OCI-LY7 (cell line): Measurements from ENCODE around the gene CNPY2.

Experiments
- EZH2phosphoT487 ChIP-seq: fragments of 200-600 bp; sonication (generic); IDR thresholded peaks from 2 replicates; pipeline ENCODE4 v1.6.1; 2018; ENCODE audit warnings: low read depth, borderline replicate concordance, mild to moderate bottlenecking, mixed run types, antibody characterized with exemption, low read length, moderate library complexity, mixed read lengths
- TF ChIP-seq, protein P1 (sequence below): fragments of 200-600 bp; sonication (generic); conservative IDR thresholded peaks from 2 replicates; pipeline ENCODE4 v1.5.1; 2014; ENCODE audit warnings: mild to moderate bottlenecking, antibody characterized with exemption, low read length, moderate library complexity, mixed read lengths

- TF ChIP-seq, protein P1, sequence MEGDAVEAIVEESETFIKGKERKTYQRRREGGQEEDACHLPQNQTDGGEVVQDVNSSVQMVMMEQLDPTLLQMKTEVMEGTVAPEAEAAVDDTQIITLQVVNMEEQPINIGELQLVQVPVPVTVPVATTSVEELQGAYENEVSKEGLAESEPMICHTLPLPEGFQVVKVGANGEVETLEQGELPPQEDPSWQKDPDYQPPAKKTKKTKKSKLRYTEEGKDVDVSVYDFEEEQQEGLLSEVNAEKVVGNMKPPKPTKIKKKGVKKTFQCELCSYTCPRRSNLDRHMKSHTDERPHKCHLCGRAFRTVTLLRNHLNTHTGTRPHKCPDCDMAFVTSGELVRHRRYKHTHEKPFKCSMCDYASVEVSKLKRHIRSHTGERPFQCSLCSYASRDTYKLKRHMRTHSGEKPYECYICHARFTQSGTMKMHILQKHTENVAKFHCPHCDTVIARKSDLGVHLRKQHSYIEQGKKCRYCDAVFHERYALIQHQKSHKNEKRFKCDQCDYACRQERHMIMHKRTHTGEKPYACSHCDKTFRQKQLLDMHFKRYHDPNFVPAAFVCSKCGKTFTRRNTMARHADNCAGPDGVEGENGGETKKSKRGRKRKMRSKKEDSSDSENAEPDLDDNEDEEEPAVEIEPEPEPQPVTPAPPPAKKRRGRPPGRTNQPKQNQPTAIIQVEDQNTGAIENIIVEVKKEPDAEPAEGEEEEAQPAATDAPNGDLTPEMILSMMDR: no peak
- TF ChIP-seq EZH2phosphoT487: no peak
Measured at GRCh38 chr12:56260380-56260779, 55.4 kb downstream of the CNPY2 start.
